Left renal pelvis (tissue), 4 donors: ENCODE data around the gene ZNF764. TPM values are rescaled to one million over a fixed set of nuclear protein-coding genes. Genes with fewer than 3 reads are reported as not detected.

Source experiments
- polyA plus RNA-seq, 4 donors: library from polyadenylated mRNA; unstranded; fragments of 120-200 nt; gene quantifications; one replicate each; pipeline ENCODE4 v1.2.1, GENCODE V29; 2013; ENCODE audit not compliant: insufficient read length in 4 of 4

The ZNF764 gene
- polyA plus RNA-seq, 4 donors: 10.2 to 15.4 (median 11.6) TPM

Other genes with a start within 250 kb of the ZNF764 start
- 10 to 100 TPM; 42.1 to 56.7 (median 55.7) TPM for gene CD2BP2, start 203.1 kb downstream of the ZNF764 start, polyA plus RNA-seq
- gene TBC1D10B, start 187.9 kb downstream of the ZNF764 start, polyA plus RNA-seq: 10 to 100 TPM; 28.2 to 44.1 (median 34.2) TPM
- 1 to 10 TPM in 3 of 4 donors, not detected in 1; 1.2 to 1.4 (median 1.2) TPM for gene MYL11, start 183.6 kb downstream of the ZNF764 start, polyA plus RNA-seq
- 1 to 10 TPM; 1.3 to 4.0 (median 2.1) TPM for gene SEPTIN1, start 175.8 kb downstream of the ZNF764 start, polyA plus RNA-seq
- gene ZNF48, start 163.0 kb downstream of the ZNF764 start, polyA plus RNA-seq: 10 to 100 TPM; 10.1 to 15.4 (median 13.1) TPM
- gene ZNF771, start 150.8 kb downstream of the ZNF764 start, polyA plus RNA-seq: 10 to 100 TPM in 1 of 4 donors, 1 to 10 TPM in 3; 4.6 to 10.0 (median 5.2) TPM
- 10 to 100 TPM; 31.4 to 50.4 (median 41.3) TPM for gene DCTPP1, start 128.3 kb downstream of the ZNF764 start, polyA plus RNA-seq
- gene SEPHS2, start 112.5 kb downstream of the ZNF764 start, polyA plus RNA-seq: 10 to 100 TPM; 31.6 to 94.3 (median 89.1) TPM
- gene ITGAL, start 85.6 kb downstream of the ZNF764 start, polyA plus RNA-seq: 1 to 10 TPM; 1.4 to 2.5 (median 2.1) TPM
- 10 to 100 TPM; 36.0 to 69.0 (median 50.0) TPM for gene ZNF768, start 31.8 kb downstream of the ZNF764 start, polyA plus RNA-seq
- gene ZNF747, start 23.5 kb downstream of the ZNF764 start, polyA plus RNA-seq: 10 to 100 TPM in 3 of 4 donors, 1 to 10 TPM in 1; 8.8 to 10.6 (median 10.5) TPM
- gene ZNF688, start 13.3 kb upstream of the ZNF764 start, polyA plus RNA-seq: 10 to 100 TPM; 10.5 to 17.5 (median 13.3) TPM
- gene ZNF785, start 27.3 kb upstream of the ZNF764 start, polyA plus RNA-seq: 10 to 100 TPM; 16.8 to 31.6 (median 19.6) TPM
- 10 to 100 TPM; 10.6 to 14.6 (median 13.2) TPM for gene ZNF689, start 52.0 kb upstream of the ZNF764 start, polyA plus RNA-seq
- gene PRR14, start 92.6 kb upstream of the ZNF764 start, polyA plus RNA-seq: 10 to 100 TPM; 32.8 to 54.7 (median 44.2) TPM
- 10 to 100 TPM; 45.4 to 85.1 (median 52.8) TPM for gene FBRS, start 100.1 kb upstream of the ZNF764 start, polyA plus RNA-seq
- 10 to 100 TPM; 27.7 to 44.9 (median 33.2) TPM for gene SRCAP, start 140.8 kb upstream of the ZNF764 start, polyA plus RNA-seq
- 10 to 100 TPM; 19.4 to 44.5 (median 26.0) TPM for gene PHKG2, start 190.1 kb upstream of the ZNF764 start, polyA plus RNA-seq
- gene CFAP119, start 203.7 kb upstream of the ZNF764 start, polyA plus RNA-seq: 10 to 100 TPM in 1 of 4 donors, 1 to 10 TPM in 3; 2.2 to 12.2 (median 8.5) TPM
- gene RNF40, start 203.9 kb upstream of the ZNF764 start, polyA plus RNA-seq: 100 to 1,000 TPM; 108 to 129 (median 121) TPM
- 10 to 100 TPM; 20.2 to 27.7 (median 27.0) TPM for gene ZNF629, start 228.8 kb upstream of the ZNF764 start, polyA plus RNA-seq